HK-2 (cell line): ENCODE results near the gene NDE1.
A peak's percentile ranks its signal among the peaks of the same experiment; 100 is the strongest.
"Not testable (repeated sequence)": the region's sequence is repeated elsewhere in the genome, so short reads cannot be mapped to it uniquely, and the experiment has no call there.

Experiments used
- DNase-seq: peaks from one replicate; pipeline ENCODE4 v3.0.0-alpha.2; 2018; ENCODE audit not compliant: unreplicated experiment

NDE1 gene

GRCh38 chr16:15650698-15651171 is 690 bp downstream of the NDE1 start:
- no peak for DNase-seq

DNA sequence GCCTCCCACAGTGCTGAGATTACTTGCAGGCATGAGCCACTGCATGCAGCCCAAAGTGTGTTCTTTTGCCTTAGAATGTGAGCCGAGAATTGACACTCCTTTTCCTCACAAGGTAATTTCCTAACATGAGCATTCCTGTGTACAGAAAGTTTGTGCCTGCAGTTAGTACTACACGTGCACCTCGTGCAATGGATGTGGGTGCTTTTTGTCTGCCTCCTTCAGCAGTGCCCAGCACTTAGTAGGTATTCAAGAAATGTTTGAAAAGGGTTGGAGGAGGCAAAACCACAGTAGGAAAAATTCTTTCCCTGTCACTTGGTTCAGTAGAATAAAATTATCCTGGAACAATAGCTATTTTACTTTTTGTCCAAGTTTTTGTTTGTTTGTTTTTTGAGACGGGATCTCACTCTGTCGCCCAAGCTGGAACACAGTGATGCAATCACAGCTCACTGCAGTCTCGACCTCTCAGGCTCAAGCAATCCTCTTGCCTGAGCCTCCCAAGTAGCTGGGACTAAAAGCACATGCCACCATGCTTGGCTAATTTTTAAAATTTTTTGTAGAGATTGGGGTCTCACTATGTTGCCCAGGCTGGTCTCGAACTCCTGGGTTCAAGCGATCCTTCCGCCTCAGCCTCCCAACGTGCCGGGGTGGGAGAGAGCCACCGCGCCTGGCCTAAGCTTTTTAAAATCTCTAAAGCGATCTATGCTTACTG is 2.4 kb downstream of the NDE1 start:
- no peak for DNase-seq

DNA sequence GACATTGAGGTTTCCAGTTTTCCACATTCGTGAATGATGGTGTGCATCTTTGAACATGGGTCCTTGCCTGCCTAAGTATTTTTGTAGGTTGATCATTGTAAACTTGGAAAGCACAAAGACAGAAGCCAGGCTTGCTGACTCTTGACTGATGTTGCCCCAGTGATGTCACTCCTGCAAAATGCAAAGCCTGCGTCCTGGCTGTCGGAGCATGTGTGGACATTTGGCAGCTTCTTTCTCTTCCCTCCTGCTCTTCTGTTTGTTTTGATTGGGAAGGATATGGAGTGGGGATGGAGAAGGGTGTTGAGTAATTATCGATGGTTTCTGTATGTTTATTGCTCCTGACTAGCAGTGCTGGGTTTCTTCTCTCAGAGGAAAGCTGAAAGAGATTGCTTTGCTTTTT is 3.2 kb downstream of the NDE1 start:
- no peak for DNase-seq

GRCh38 chr16:15654591-15654990 is 4.5 kb downstream of the NDE1 start:
- no peak for DNase-seq

- DNase-seq: not testable (repeated sequence)
These were observed 5.5 kb downstream of the NDE1 start for GRCh38 chr16:15655561-15655960.

DNA sequence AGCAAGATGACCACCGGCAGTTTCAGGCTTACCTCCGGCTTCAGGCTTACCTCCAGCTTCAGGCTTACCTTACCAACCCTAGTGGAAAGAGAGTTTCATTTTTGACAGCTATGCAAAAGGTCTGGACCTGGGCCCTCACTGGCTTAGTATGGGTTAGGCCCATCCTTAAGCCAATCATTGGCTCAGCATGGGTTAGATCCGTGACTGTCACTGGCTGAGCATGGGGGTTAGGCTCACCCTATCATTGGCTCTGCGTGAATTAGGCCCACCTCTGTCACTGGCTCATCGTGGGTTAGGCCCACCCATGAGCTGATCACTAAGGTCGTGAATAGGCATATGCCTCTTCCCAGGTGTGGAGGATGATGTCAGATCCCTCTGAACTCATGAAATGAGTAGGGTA is 8.1 kb downstream of the NDE1 start:
- DNase-seq: no peak

DNA sequence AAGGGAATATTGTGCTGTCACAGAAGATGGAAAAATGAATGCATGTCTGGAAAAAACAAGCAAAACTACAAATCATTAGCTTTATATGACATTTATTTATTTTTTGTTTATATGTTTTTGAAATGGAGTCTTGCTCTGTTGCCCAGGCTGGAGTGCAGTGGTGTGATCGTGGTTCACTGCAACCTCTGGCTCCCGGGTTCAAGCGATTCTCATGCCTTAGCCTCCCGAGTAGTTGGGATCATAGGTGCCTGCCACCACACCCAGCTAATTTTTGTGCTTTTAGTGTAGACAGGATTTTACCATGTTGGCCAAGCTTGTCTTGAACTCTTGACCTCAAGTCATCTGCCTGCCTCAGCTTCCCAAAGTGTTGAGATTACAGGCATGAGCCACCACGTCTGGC is 8.5 kb downstream of the NDE1 start:
- no peak for DNase-seq

GRCh38 chr16:15660203-15660601 is 10.2 kb downstream of the NDE1 start:
- DNase-seq: no peak

- no peak for DNase-seq
These were observed 15.1 kb downstream of the NDE1 start for GRCh38 chr16:15665107-15665506.

DNA sequence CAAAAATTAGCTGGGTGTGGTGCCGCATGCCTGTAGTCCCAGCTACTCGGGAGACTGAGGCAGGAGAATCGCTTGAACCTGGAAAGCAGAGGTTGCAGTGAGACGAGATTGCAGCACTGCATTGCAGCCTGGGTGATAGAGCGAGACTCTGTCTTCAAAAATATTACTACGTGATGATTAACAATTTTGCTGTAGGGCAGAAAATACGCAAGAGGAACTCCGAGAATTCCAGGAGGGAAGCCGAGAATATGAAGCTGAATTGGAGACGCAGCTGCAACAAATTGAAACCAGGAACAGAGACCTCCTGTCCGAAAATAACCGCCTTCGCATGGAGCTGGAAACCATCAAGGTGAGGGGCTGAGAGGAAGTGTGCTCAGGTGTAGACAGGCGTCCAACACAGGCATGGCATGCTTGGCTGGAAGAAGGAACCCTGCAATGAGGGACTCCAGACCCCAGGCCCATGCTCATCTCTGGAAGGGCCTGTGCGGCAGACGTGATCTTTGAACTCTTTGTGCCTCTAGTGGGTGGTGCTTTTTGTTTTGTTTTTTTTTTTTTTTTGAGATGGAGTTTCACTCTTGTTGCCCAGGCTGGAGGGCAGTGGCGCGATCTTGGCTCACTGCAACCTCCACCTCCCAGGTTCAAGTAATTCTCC is 17.2 kb downstream of the NDE1 start:
- DNase-seq: no peak

DNA sequence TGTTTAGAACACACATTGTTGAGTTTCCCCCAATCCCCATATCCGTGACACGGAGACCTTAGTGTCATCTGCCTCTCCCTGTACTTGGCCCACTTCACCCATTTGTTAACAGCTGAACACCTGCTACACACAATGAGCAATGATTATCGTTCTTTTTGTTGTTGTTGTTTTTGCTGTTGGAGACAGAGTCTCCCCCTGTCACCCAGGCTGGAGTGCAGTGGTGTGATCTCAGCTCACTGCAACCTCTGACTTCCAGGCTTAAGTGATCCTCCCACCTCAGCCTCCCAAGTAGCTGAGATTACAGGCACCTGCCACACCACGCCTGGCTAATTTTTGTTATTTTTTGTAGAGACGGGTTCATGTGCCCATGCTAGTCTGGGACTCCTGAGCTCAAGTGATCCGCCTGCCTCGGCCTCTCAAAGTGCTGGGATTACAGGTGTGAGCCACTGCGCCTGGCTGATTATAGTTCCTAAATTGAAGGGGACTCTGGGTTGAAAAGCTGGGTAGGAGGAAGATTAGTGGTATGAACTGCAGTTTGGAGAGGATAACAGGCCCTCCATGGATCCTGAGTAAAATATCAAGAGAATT is 21.6 kb downstream of the NDE1 start:
- DNase-seq: no peak

- not testable (repeated sequence) for DNase-seq
These were observed 22.1 kb downstream of the NDE1 start for GRCh38 chr16:15672127-15672513.

- no peak for DNase-seq
These were observed 22.6 kb downstream of the NDE1 start for GRCh38 chr16:15672514-15673167.

- no peak for DNase-seq
These were observed 24.5 kb downstream of the NDE1 start for GRCh38 chr16:15674571-15674970.

GRCh38 chr16:15676506-15676905 is 26.5 kb downstream of the NDE1 start:
- no peak for DNase-seq

DNA sequence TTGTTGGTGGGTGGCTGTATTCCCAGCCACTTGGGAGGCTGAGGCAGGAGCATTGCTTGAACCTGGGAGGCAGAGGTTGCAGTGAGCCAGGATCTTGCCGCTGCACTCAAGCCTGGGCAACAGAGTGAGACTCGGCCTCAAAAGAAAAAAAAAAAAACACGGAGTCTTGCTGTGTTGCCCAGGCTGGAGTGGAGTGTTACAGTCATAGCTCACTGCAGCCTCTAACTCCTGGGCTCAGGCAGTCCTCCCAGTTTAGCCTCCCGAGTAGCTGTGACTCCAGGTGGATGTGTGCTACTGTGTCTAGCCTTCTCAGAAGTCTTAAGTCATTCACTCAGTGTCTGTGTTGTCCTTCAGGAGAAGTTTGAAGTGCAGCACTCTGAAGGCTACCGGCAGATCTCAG is 27.4 kb downstream of the NDE1 start:
- no peak for DNase-seq

DNA sequence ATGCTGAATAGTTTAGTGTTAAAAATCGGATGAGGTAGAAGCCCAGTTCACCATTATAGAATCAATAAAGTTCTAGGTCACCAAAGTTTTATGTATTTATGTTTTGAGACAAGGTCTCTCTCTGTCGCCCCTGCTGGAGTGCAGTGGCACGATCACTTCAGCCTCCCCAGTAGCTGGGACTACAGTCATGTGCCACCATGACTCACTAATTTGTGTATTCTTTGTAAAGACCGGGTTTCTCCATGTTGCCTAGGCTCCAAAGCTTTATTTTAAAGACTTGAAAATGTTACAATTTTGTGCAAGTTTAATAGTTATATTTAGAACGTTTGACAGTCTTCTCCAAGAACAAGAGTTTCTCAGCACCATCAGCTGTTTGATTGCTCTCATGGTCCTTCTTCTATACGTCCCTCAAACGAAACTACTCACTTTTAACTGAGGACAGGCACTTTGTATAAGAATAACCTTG is 32.1 kb downstream of the NDE1 start:
- DNase-seq: peak; percentile 36

DNA sequence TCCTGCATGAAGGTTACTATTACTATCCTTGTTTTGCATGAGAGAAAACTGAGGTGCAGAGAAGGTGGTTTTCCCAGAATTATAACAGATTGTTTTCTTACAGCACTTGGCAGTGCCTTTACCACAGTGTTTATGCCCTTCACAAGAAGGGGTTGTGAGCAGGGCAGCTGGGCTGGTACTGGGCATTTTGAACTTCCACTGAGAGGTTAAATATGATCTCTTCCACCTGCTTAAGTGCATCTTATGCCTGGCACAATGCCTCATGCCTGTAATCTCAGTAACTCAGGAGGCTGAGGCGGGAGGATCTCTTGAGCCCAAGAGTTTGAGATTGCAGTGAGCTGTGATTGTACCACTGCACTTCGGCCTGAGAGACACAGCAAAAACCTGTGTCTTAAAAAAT is 36.2 kb downstream of the NDE1 start:
- no peak for DNase-seq

GRCh38 chr16:15689290-15689689 is 39.2 kb downstream of the NDE1 start:
- no peak for DNase-seq

DNA sequence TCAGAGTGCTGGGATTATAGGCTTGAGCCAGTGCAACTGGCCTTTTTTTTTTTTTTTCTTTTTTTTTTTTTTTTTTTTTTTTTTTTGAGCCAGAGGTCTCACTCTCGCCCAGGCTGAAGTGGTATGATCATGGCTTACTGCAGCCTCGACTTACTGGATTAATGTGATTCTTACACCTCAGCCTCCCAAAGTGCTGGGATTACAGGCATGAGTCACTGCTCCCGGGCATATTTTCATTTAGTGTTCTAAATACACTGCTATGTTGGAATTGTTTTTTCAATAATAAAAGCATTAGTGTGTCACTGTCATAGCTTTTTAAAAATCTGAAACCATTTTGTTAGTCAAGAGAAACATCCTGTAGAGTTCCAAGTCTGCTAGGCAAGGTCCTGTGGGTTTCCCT is 40.3 kb downstream of the NDE1 start:
- DNase-seq: no peak

- no peak for DNase-seq
These were observed 41.0 kb downstream of the NDE1 start for GRCh38 chr16:15691046-15691445.

GRCh38 chr16:15692508-15692907 is 42.5 kb downstream of the NDE1 start:
- DNase-seq: not testable (repeated sequence)

DNA sequence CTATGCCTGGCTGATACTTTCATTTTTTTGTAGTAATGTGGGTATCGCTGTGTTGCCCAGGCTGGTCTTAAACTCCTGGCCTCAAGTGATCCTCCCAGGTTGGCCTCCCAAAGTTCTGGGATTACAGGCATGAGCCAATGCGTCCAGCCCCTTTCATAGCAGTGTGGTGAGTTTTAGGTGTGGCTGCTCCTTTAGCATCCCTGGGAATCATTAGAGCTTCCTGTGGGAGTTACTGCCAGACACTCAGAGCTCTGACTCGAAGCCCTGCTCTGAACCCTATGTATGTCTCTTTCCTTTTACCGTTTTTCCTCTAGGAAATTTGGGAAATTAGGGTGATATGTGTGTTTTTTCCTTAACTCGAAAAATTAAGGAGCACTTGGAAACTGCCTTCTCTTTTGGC is 44.5 kb downstream of the NDE1 start:
- DNase-seq: no peak
